Stomach (tissue), 9 donors: ENCODE results near the gene FAT2. TPM values are rescaled to one million over a fixed set of nuclear protein-coding genes. Genes with fewer than 3 reads are reported as not detected.

Experiments
- DNase-seq, 2 donors: peaks; one replicate each; pipeline versions ENCODE4 v3.0.0 to v3.0.0-alpha.2; 2013 to 2019
- H3K27ac ChIP-seq, 5 donors: fragments of 200-600 bp in 4 of 5; sonication (generic) in 4 of 5; one replicate each; pipeline ENCODE4 v1.5.1; 2013 to 2019; ENCODE audit warnings: mild to moderate bottlenecking in 1 of 5, moderate library complexity in 1 of 5
- H3K27me3 ChIP-seq, 3 donors: fragments of 200-600 bp; sonication (generic); one replicate each; pipeline ENCODE4 v1.5.1; 2017 to 2019; ENCODE audit warnings: mixed run types in 1 of 3
- H3K36me3 ChIP-seq, 4 donors: fragments of 200-600 bp; sonication (generic); 1 replicate in 3 of 4; 2 replicates in 1 of 4; pipeline ENCODE4 v1.5.1; 2016 to 2019
- H3K4me1 ChIP-seq, 4 donors: fragments of 200-600 bp; sonication (generic); one replicate each; pipeline ENCODE4 v1.5.1; 2016 to 2019
- H3K4me3 ChIP-seq, 4 donors: fragments of 200-600 bp; sonication (generic) in 3 of 4; one replicate each; pipeline ENCODE4 v1.5.1; 2016 to 2019; ENCODE audit warnings: mild to moderate bottlenecking in 1 of 4
- H3K9me3 ChIP-seq, 4 donors: fragments of 200-600 bp; sonication (generic); one replicate each; pipeline ENCODE4 v1.5.1; 2016 to 2019
- EP300 ChIP-seq: sonication (generic); formaldehyde crosslinking; IDR thresholded peaks from one replicate; pipeline ENCODE4 v1.6.1; 2017; ENCODE audit warnings: antibody characterized with exemption
- POLR2A ChIP-seq, 4 donors: fragments of 450-650 bp; IDR thresholded peaks; one replicate each; pipeline ENCODE4 v1.6.1; 2016; ENCODE audit warnings: antibody characterized with exemption in 4 of 4, control low read depth in 2 of 4, mild to moderate bottlenecking in 1 of 4, moderate library complexity in 1 of 4
- POLR2AphosphoS5 ChIP-seq, 3 donors: sonication (generic); formaldehyde crosslinking; IDR thresholded peaks; one replicate each; pipeline ENCODE4 v1.6.1; 2016; ENCODE audit warnings: antibody characterized with exemption in 3 of 3
- WGBS, 5 donors: extraction: QIAGEN DNeasy Blood & Tissue Kit in 3 of 5; methylation state at CpG; one replicate each; pipeline versions ENCODE4 v1.1.5 to v1.1.7; 2013 to 2018; 5-methylcytosine and 5-hydroxymethylcytosine counted together
- intact Hi-C: fragments of 100-400 bp; cut with DNase I; formaldehyde crosslinking; loops from one replicate; pipeline ENCODE4 v1.15.1; 2023; ENCODE audit warnings: low total_unique reads
- polyA plus RNA-seq, 3 donors: library from polyadenylated mRNA; stranded (reverse); fragments of 200-250 nt; gene quantifications; one replicate each; pipeline ENCODE4 v1.2.3, GENCODE V29; 2013
- total RNA-seq, 5 donors: library from RNA; depleted of rRNA; stranded (reverse); fragments of >200 nt; gene quantifications; one replicate each; pipeline versions ENCODE4 v1.1.0 to v1.2.3, GENCODE V29; 2014 to 2016
- TF ChIP-seq, protein P1 (sequence below), 7 experiments: fragments of 450-650 bp in 4 of 7; fragments of 200-600 bp in 3 of 7; sonication (generic) in 3 of 7; IDR thresholded peaks; one replicate each; pipeline ENCODE4 v1.5.1; 2016 to 2019; ENCODE audit warnings: antibody characterized with exemption in 7 of 7, control low read depth in 2 of 7, mild to moderate bottlenecking in 1 of 7
- donor health status: healthy with polysubstance abuse.
- donor health status: Bipolar disorder and iron deficiency.
- donor health status: healthy.

The FAT2 gene
- total and polyA plus RNA-seq, 8 donors: 0.18 to 16.8 (median 2.5) TPM; not detected in 4

DNA sequence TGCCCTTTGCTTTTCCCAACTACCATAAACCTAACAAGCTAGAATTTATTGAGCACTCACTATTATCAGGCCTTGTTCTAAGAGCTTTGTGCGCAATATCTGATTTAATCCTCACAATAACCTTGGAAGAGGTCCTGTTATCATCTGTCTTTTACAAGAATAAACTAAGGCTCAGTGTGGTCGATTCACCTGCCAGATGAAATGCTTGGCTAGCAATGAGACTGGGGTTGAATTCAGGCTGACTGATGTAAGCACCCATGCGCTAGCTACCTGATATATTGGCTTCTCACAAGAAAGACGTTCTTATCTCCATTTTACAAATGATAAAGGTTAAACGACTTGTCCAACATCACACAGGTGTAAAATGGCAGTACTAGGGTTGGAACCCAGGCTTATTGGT lies 37.4 kb downstream of the FAT2 start:
- DNase-seq: no peak
- intact Hi-C loops: no loop called here
- no peaks in the 10 kb centered on the region for H3K27me3 ChIP-seq
- H3K27ac ChIP-seq: no peak overlapping the region
- TF ChIP-seq EP300 (no peak), POLR2A (IDR thresholded peaks at IDR 0.05) (no peak), POLR2AphosphoS5 (IDR thresholded peaks at IDR 0.05) (no peak)
- TF ChIP-seq, protein P1, sequence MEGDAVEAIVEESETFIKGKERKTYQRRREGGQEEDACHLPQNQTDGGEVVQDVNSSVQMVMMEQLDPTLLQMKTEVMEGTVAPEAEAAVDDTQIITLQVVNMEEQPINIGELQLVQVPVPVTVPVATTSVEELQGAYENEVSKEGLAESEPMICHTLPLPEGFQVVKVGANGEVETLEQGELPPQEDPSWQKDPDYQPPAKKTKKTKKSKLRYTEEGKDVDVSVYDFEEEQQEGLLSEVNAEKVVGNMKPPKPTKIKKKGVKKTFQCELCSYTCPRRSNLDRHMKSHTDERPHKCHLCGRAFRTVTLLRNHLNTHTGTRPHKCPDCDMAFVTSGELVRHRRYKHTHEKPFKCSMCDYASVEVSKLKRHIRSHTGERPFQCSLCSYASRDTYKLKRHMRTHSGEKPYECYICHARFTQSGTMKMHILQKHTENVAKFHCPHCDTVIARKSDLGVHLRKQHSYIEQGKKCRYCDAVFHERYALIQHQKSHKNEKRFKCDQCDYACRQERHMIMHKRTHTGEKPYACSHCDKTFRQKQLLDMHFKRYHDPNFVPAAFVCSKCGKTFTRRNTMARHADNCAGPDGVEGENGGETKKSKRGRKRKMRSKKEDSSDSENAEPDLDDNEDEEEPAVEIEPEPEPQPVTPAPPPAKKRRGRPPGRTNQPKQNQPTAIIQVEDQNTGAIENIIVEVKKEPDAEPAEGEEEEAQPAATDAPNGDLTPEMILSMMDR (IDR thresholded peaks at IDR 0.05): no peak
- H3K4me1 ChIP-seq: no peaks in the 10 kb centered on the region
- H3K36me3 ChIP-seq: no peaks in the 10 kb centered on the region
- H3K9me3 ChIP-seq: no peaks in the 10 kb centered on the region
- H3K4me3 ChIP-seq: no peak overlapping the region
- 49 to 60% (median 58%) methylated on average over 5 of the region's 5 CpGs for whole genome bisulfite sequencing, 5 donors

DNA sequence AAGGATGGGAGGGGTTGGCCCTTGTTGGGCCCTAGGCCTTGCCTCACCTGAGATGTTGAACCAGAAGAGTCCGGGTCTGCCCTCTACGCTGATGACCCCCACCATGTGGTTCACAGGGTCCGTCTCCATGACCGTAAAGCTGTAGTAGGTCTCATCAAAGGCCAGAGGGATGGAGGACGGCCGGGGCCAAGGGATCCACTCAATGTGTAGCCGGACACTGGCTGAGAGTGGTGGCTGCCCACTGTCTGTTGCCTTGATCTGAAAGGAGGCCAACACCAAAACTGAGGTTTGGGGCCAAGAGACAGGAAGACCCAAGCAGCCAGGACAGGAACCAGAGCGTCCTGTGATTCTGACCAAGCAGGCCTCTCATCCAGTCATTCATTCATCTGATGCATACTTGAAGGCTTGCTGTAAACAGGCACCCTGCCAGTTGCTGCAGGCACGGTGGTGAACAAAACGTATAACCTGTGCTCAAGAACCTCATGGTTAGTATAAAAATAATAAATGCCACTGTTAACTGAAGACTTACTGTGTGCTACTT lies 37.9 kb downstream of the FAT2 start:
- DNase-seq: no peak
- WGBS, 5 donors: 85 to 94% (median 92%) methylated on average over 10 of the region's 10 CpGs
- H3K4me1 ChIP-seq: no peaks in the 10 kb centered on the region
- H3K9me3 ChIP-seq: no peaks in the 10 kb centered on the region
- H3K4me3 ChIP-seq: no peak overlapping the region
- H3K27ac ChIP-seq: no peak overlapping the region
- TF ChIP-seq EP300 (no peak), POLR2AphosphoS5 (IDR thresholded peaks at IDR 0.05) (no peak), POLR2A (IDR thresholded peaks at IDR 0.05) (no peak)
- TF ChIP-seq, protein P1 (IDR thresholded peaks at IDR 0.05): no peak
- H3K36me3 ChIP-seq: no peaks in the 10 kb centered on the region
- intact Hi-C loops: no loop called here
- H3K27me3 ChIP-seq: no peaks in the 10 kb centered on the region

DNA sequence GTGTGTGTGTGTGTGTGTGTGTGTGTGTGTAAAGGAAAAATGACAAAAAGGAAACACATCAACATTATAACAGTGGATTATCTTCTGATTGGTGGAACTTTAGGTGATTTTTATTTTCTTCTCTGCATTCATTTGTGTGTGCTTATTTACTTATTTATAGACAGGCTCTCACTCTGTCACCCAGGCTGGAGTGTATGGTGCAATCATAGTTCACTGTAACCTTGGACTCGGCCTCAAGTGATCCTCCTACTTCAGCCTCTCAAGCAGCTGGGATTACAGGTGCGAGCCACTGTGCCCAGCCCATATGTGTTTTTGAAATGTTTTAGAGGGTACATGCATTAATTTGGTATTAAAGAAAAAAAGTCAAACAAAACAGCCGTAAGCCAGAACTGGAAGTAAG lies 39.1 kb downstream of the FAT2 start:
- Histone ChIP-seq H3K4me1 (no peaks in the 10 kb centered on the region), H3K27me3 (no peaks in the 10 kb centered on the region), H3K36me3 (no peaks in the 10 kb centered on the region), H3K27ac (no peak overlapping the region), H3K4me3 (no peak overlapping the region), H3K9me3 (no peaks in the 10 kb centered on the region)
- TF ChIP-seq POLR2A (IDR thresholded peaks at IDR 0.05): no peak
- TF ChIP-seq POLR2AphosphoS5 (IDR thresholded peaks at IDR 0.05): no peak
- TF ChIP-seq, protein P1 (IDR thresholded peaks at IDR 0.05): no peak
- TF ChIP-seq EP300: no peak
- 86 to 91% (median 90%) methylated on average over 3 of the region's 3 CpGs for WGBS, 5 donors
- no peak for DNase-seq
- intact Hi-C loops: no loop called here

DNA sequence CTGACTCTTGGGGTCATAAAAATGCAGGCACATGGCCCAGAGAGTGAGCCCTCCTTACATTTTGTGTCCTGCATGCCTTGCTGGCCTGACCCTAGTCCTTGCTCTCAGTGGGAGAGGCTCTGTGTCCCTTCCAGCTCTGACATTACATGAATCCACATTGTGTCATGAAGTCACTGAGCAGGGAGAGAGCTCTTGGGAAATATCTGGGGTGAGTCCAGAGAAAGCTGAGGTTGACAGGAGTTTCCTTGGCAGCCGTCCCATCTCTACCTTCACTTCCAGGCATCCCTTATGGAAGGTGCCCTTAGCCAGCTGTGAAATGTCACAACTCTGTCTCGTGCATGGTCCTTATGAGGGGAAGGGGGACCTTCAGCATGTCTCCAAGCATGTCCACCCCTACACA lies 41.0 kb downstream of the FAT2 start:
- no peaks in the 10 kb centered on the region for H3K36me3 ChIP-seq
- no peak for DNase-seq
- no peaks in the 10 kb centered on the region for H3K4me1 ChIP-seq
- TF ChIP-seq, protein P1 (IDR thresholded peaks at IDR 0.05): no peak
- intact Hi-C loops: no loop called here
- H3K4me3 ChIP-seq: no peak overlapping the region
- H3K9me3 ChIP-seq: no peaks in the 10 kb centered on the region
- H3K27ac ChIP-seq: no peak overlapping the region
- 68 to 82% (median 75%) methylated on average over 2 of the region's 2 CpGs for WGBS, 5 donors
- H3K27me3 ChIP-seq: no peaks in the 10 kb centered on the region
